HUES6 (cell line): Measurements from ENCODE around the gene WSB1.

ENCODE experiments used
- H3K27ac ChIP-seq: 2 replicates; pipeline ENCODE4 v1.7.0; 2013; ENCODE audit warnings: low read depth, mild to moderate bottlenecking, low read length, inconsistent platforms
- H3K27me3 ChIP-seq: 2 replicates; pipeline ENCODE4 v1.6.1; 2013; ENCODE audit warnings: low read length; ENCODE audit not compliant: control insufficient read depth, insufficient read depth
- H3K36me3 ChIP-seq: 2 replicates; pipeline ENCODE4 v1.6.1; 2013; ENCODE audit warnings: low read length; ENCODE audit not compliant: control insufficient read depth, insufficient read depth
- H3K4me1 ChIP-seq: 2 replicates; pipeline ENCODE4 v1.6.1; 2013; ENCODE audit warnings: low read length; ENCODE audit not compliant: control insufficient read depth, insufficient read depth
- H3K4me3 ChIP-seq: 2 replicates; pipeline ENCODE4 v1.5.1; 2013; ENCODE audit warnings: low read depth, low read length
- H3K9ac ChIP-seq: one replicate; pipeline ENCODE4 v1.6.1; 2013; ENCODE audit warnings: mild to moderate bottlenecking, low read length
- H3K9me3 ChIP-seq: 2 replicates; pipeline ENCODE4 v1.6.1; 2013; ENCODE audit warnings: low read depth, low read length; ENCODE audit not compliant: control insufficient read depth, insufficient read depth

The WSB1 gene

GRCh38 chr17:27281438-27281837 is 12.5 kb upstream of the WSB1 start:
- Histone ChIP-seq H3K9ac (no peak overlapping the region), H3K27me3 (no peaks in the 10 kb centered on the region), H3K27ac (no peak overlapping the region), H3K4me3 (no peak overlapping the region), H3K9me3 (no peaks in the 10 kb centered on the region), H3K36me3 (no peaks in the 10 kb centered on the region), H3K4me1 (peaks cover 6% of the 10 kb centered on the region)

GRCh38 chr17:27282054-27282551 is 11.8 kb upstream of the WSB1 start:
- no peak overlapping the region for H3K9ac ChIP-seq
- no peak overlapping the region for H3K4me3 ChIP-seq
- H3K4me1 ChIP-seq, result peaks cover 1% of the 10 kb centered on the region; the same call in 1 of the 2 replicates
- no peak overlapping the region for H3K27ac ChIP-seq
- H3K27me3 ChIP-seq, result no peaks in the 10 kb centered on the region
- H3K9me3 ChIP-seq, result no peaks in the 10 kb centered on the region
- no peaks in the 10 kb centered on the region for H3K36me3 ChIP-seq

- Histone ChIP-seq H3K9me3 (no peaks in the 10 kb centered on the region), H3K27ac (no peak overlapping the region), H3K36me3 (no peaks in the 10 kb centered on the region), H3K4me1 (no peaks in the 10 kb centered on the region; the same call in 1 of the 2 replicates), H3K4me3 (no peak overlapping the region), H3K9ac (no peak overlapping the region), H3K27me3 (no peaks in the 10 kb centered on the region)
These were observed 10.9 kb upstream of the WSB1 start for GRCh38 chr17:27283060-27283459.

GRCh38 chr17:27283751-27284150 is 10.2 kb upstream of the WSB1 start:
- no peaks in the 10 kb centered on the region; the same call in 1 of the 2 replicates for H3K4me1 ChIP-seq
- H3K27ac ChIP-seq, result no peak overlapping the region
- H3K36me3 ChIP-seq, result no peaks in the 10 kb centered on the region
- H3K9me3 ChIP-seq, result no peaks in the 10 kb centered on the region
- no peaks in the 10 kb centered on the region for H3K27me3 ChIP-seq
- H3K4me3 ChIP-seq, result no peak overlapping the region
- H3K9ac ChIP-seq, result no peak overlapping the region

- no peaks in the 10 kb centered on the region for H3K27me3 ChIP-seq
- H3K9me3 ChIP-seq, result no peaks in the 10 kb centered on the region
These were observed 9.0 kb upstream of the WSB1 start for GRCh38 chr17:27284811-27285415.

GRCh38 chr17:27285516-27285915 is 8.4 kb upstream of the WSB1 start:
- H3K27ac ChIP-seq, result no peak overlapping the region
- H3K9ac ChIP-seq, result no peak overlapping the region
- no peaks in the 10 kb centered on the region; the same call in 1 of the 2 replicates for H3K4me1 ChIP-seq
- H3K4me3 ChIP-seq, result no peak overlapping the region
- H3K36me3 ChIP-seq, result no peaks in the 10 kb centered on the region
- no peaks in the 10 kb centered on the region for H3K27me3 ChIP-seq
- H3K9me3 ChIP-seq, result no peaks in the 10 kb centered on the region

More at GRCh38 chr17:27284811-27285415, 9.0 kb upstream of the WSB1 start:
- Histone ChIP-seq H3K9ac (no peak overlapping the region), H3K36me3 (no peaks in the 10 kb centered on the region), H3K4me1 (no peaks in the 10 kb centered on the region; the same call in 1 of the 2 replicates), H3K27ac (no peak overlapping the region), H3K4me3 (no peak overlapping the region)

GRCh38 chr17:27288183-27288582 is 5.7 kb upstream of the WSB1 start:
- H3K9me3 ChIP-seq, result no peaks in the 10 kb centered on the region
- H3K4me1 ChIP-seq, result peaks cover under 1% of the 10 kb centered on the region
- no peaks in the 10 kb centered on the region for H3K27me3 ChIP-seq
- no peaks in the 10 kb centered on the region for H3K36me3 ChIP-seq
- no peak overlapping the region for H3K9ac ChIP-seq
- H3K27ac ChIP-seq, result no peak overlapping the region
- no peak overlapping the region for H3K4me3 ChIP-seq

GRCh38 chr17:27289856-27290255 is 4.1 kb upstream of the WSB1 start:
- Histone ChIP-seq H3K27me3 (no peaks in the 10 kb centered on the region), H3K9me3 (no peaks in the 10 kb centered on the region), H3K4me3 (no peak overlapping the region), H3K9ac (no peak overlapping the region), H3K4me1 (peaks cover 6% of the 10 kb centered on the region), H3K27ac (no peak overlapping the region), H3K36me3 (no peaks in the 10 kb centered on the region)

GRCh38 chr17:27290916-27291598 is 2.9 kb upstream of the WSB1 start:
- Histone ChIP-seq H3K9ac (no peak overlapping the region), H3K4me3 (no peak overlapping the region), H3K4me1 (peaks cover 6% of the 10 kb centered on the region), H3K36me3 (no peaks in the 10 kb centered on the region), H3K9me3 (no peaks in the 10 kb centered on the region), H3K27me3 (no peaks in the 10 kb centered on the region), H3K27ac (no peak overlapping the region)

- Histone ChIP-seq H3K4me3 (peak overlapping the region; percentile 83), H3K27me3 (no peaks in the 10 kb centered on the region), H3K4me1 (peaks cover 9% of the 10 kb centered on the region), H3K36me3 (0 out of 2 replicates have a peak, but pooled peaks cover 4% of the 10 kb centered on the region), H3K27ac (peak overlapping the region; percentile 32; the same call in 1 of the 2 replicates), H3K9ac (peak overlapping the region; percentile 28), H3K9me3 (no peaks in the 10 kb centered on the region)
These were observed 486 bp upstream of the WSB1 start for GRCh38 chr17:27293359-27293897.
